Left ventricle myocardium inferior (tissue), 1 donor: ENCODE data around the gene TUBB1. TPM values are rescaled to one million over a fixed set of nuclear protein-coding genes. Genes with fewer than 3 reads are reported as not detected.

ENCODE experiments used
- DNase-seq: peaks from one replicate; pipeline ENCODE4 v3.0.0-alpha.2; 2020
- H3K27ac ChIP-seq: fragments of 200-600 bp; replicated peaks from 2 replicates; pipeline ENCODE4 v1.8.0; 2021
- H3K27me3 ChIP-seq: fragments of 200-600 bp; 2 replicates; pipeline ENCODE4 v1.8.0; 2021; ENCODE audit warnings: low read depth
- H3K36me3 ChIP-seq: fragments of 200-600 bp; 2 replicates; pipeline ENCODE4 v1.8.0; 2021
- H3K4me1 ChIP-seq: fragments of 200-600 bp; 2 replicates; pipeline ENCODE4 v1.8.0; 2021
- H3K4me3 ChIP-seq: fragments of 200-600 bp; 2 replicates; pipeline ENCODE4 v1.8.0; 2021; ENCODE audit warnings: mild to moderate bottlenecking, moderate library complexity
- H3K9me3 ChIP-seq: fragments of 200-600 bp; replicated peaks from 2 replicates; pipeline ENCODE4 v1.8.0; 2021
- intact Hi-C: fragments of 100-400 bp; cut with micrococcal nuclease; formaldehyde crosslinking; loops from one replicate; pipeline ENCODE4 v1.11.0; 2022
- total RNA-seq: library from RNA; stranded (reverse); fragmentation: NEBNext Ultra II Directional; extraction: Animal tissue kit (Norgen Biotek cat#: 25700); gene quantifications from one replicate; pipeline ENCODE4 v1.2.1, GENCODE V29; 2021
- TF ChIP-seq, protein P1 (sequence below): fragments of 200-600 bp; IDR thresholded peaks from 2 replicates; pipeline ENCODE4 v1.8.0; 2021; ENCODE audit warnings: antibody characterized with exemption, mild to moderate bottlenecking, borderline replicate concordance
- donor health status: DM: no; HTN: yes; CAD: no; lungs with severe emphysema.

Gene TUBB1
- total RNA-seq, 1 donor from 2014 or later: 0.30 TPM

DNA sequence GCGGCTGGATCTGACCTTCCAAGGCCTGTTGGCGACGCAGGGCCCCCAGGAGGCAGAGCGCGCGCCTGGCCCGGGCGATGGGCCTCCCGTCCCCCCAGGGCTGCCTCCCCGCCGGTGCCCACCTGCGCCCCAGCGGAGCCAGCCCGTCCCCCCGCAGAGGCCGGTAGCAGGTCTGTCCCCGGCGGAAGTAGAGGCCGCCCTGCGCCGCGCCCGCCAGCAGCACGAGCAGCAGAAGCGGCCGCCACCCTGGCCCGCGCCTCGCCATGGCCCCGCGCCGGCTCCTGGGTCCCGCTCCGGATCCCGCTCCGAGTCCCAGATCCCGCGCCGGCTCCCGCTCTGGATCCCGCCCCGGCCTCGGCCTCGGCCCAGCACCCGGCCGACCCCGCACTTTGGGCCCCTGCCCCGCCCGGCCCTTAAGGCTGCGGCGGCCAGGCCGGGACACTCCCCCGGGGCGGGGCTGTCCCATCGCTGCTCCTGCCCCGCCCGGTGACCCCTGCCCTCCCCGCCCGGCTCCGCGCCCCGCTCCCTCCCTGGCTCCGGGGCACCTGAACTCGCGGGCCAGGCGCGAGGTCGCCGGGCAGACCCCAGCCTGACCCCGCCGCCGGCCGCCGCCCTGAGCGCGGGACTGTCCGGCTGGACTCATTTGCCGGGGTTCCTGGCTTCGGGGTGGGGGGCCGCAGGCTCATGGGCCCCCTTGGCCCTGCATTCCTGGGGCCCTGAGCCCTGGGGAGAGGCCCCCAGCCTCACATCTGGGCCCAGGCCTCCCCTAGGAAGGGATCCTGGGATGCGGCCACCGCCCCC is 12.2 kb upstream of the TUBB1 start, which contains the start of gene CTSZ:
Gene CTSZ (minus strand): TSS at position 391 of the 801 bp plus-strand sequence. CDS start 126 bp downstream, at position 265.
- Histone ChIP-seq H3K4me1 (peaks cover 74% of the 10 kb centered on the region), H3K27me3 (no peaks in the 10 kb centered on the region), H3K36me3 (peaks cover under 1% of the 10 kb centered on the region), H3K9me3 (no peaks in the 10 kb centered on the region), H3K27ac (peak within 1 kb of the TSS; percentile 89), H3K4me3 (peak within 1 kb of the TSS; percentile 96)
- peak; percentile 81 for DNase-seq
- intact Hi-C loops: no loop called here
- TF ChIP-seq, protein P1, sequence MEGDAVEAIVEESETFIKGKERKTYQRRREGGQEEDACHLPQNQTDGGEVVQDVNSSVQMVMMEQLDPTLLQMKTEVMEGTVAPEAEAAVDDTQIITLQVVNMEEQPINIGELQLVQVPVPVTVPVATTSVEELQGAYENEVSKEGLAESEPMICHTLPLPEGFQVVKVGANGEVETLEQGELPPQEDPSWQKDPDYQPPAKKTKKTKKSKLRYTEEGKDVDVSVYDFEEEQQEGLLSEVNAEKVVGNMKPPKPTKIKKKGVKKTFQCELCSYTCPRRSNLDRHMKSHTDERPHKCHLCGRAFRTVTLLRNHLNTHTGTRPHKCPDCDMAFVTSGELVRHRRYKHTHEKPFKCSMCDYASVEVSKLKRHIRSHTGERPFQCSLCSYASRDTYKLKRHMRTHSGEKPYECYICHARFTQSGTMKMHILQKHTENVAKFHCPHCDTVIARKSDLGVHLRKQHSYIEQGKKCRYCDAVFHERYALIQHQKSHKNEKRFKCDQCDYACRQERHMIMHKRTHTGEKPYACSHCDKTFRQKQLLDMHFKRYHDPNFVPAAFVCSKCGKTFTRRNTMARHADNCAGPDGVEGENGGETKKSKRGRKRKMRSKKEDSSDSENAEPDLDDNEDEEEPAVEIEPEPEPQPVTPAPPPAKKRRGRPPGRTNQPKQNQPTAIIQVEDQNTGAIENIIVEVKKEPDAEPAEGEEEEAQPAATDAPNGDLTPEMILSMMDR: no peak

DNA sequence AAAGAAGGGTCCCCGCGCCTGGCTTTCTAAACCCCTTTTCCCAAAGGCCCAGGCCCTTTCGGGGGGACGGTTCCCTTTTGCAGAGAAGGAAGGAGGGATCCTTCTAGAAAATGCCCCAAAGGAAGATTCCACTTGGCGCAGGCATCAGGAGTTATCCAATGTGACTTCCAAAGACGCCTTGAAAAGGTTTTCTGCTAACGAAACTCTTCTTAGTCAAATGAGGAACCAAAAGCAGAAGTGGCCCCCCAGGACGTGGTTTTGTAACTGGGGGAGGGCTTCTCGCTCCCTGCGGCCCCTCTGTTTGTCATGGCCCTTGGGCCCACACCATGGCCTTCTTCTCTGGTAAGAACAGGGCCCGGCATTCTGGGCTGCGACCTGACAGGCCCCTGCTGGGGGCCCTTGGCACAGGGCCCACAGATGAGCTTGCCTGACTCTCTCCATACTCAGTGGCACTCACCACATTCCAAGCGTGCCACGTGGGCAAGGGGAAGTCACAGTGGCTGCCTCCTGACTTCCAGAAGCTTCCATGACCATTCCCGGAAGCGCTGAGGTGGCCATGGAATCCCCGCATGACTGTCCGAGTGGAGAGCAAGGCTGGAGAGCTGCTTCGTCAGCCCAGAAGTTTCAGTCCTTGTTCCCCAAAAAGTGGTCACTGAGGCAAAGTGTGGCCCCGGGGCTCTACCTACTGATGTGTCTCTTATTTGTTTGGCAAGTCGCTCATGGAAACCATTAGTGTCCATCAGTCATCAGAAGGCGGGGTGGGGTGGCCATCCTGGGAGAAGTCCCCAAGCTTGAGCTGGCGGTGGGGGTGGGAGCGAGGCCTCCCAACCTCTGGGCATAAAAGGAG is 11.3 kb upstream of the TUBB1 start:
- Histone ChIP-seq H3K9me3 (no peaks in the 10 kb centered on the region), H3K27me3 (no peaks in the 10 kb centered on the region), H3K4me1 (peaks cover 73% of the 10 kb centered on the region), H3K36me3 (no peaks in the 10 kb centered on the region), H3K4me3 (peak overlapping the region; percentile 96), H3K27ac (peak overlapping the region; percentile 89)
- intact Hi-C loops: no loop called here
- peak; percentile 43 for DNase-seq
- TF ChIP-seq, protein P1: no peak

DNA sequence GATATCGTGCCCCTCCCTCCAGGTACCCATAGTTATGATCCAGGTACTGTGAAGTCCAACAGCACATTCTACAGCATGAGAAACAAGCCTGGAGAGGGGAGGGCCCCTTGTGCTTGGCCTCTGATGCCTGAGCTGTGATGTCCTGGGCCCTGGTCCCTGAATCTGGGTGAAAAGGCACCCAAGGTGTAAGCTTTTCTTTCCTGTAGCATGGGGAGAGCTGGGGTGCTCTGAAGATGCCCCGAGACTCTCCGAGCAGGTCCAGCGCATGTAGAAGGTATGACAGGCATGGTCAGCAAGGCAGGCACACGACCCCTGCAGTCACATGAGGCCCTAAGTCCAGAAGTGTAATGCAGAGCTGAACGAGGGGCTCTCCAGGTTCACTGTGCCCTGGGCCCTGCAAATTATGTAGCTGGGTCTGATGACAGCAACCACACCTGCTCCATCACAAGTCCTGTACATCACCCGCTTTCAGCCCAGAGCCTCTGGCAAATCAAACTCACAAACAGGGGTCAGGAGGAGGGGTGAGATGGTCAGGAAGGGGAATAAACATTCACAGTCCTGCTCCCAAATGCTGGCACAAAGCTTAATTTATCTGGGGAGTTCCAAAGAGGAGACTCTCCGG is 10.4 kb upstream of the TUBB1 start:
- Histone ChIP-seq H3K36me3 (no peaks in the 10 kb centered on the region), H3K9me3 (no peaks in the 10 kb centered on the region), H3K4me3 (no peak overlapping the region), H3K4me1 (peaks cover 65% of the 10 kb centered on the region), H3K27me3 (no peaks in the 10 kb centered on the region), H3K27ac (no peak overlapping the region)
- no peak for DNase-seq
- TF ChIP-seq, protein P1: no peak
- intact Hi-C loops: no loop called here

DNA sequence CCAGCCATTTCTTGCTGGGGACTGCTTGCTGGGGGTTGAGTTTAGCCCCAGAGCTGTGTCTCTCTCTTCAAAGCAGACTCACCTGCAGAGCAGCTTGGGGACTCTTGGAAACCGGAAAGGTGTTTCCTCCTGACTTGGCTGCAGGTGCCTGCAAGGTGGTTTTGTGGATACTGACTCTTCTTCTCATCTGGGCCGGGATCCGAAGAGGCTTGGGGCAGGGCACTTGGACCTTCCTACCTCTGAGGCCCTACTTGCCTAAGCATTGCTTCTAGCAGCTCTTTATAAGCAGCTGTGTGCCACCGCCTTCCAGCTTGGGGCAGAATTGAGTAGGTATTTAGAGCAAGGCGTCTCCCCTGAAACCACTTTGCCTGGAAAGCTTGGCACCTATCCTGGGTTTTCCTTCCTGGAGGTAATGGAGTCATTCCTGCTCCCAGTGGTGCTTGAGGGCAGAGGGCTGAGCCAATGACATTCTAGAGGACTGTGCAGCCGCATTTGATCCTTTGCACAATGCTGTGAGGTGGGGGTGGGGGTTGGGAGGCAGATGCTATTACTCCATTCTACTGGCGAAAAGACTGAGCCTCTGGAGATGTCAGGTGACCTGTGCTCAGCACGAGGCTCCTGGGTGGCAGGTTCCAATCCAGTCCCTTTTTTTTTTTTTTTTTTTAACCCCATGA is 8.8 kb upstream of the TUBB1 start:
- intact Hi-C loops: no loop called here
- Histone ChIP-seq H3K27ac (peak overlapping the region; percentile 59), H3K27me3 (no peaks in the 10 kb centered on the region), H3K36me3 (no peaks in the 10 kb centered on the region), H3K4me1 (peaks cover 62% of the 10 kb centered on the region), H3K4me3 (no peak overlapping the region), H3K9me3 (no peaks in the 10 kb centered on the region)
- TF ChIP-seq, protein P1: no peak
- DNase-seq: no peak
